HepG2 (cell line): Measurements from ENCODE around the gene EGFLAM. TPM values are rescaled to one million over a fixed set of nuclear protein-coding genes. Genes with fewer than 3 reads are reported as not detected.

ENCODE experiments used
- ATAC-seq: fragments of 200-7000 bp; cut with Tn5 transposase; 3 replicates; pipeline ENCODE4 v1.9.1; 2020; ENCODE audit warnings: mild to moderate bottlenecking, moderate library complexity
- BruUV-seq: library from RNA; stranded (reverse); fragments of 400-500 nt; replicated peaks from 2 replicates; lab custom pipeline; 2021; lab: Mats Ljungman, UMichigan
- CTCF ChIA-PET: fragments of 300-600 bp; formaldehyde crosslinking; extraction: SDS; loops from one replicate; lab custom pipeline; 2021; ENCODE audit warnings: low total read pairs, inconsistent platforms, low intra/inter-chr PET ratio; lab: Yijun Ruan, JAX
- POLR2A ChIA-PET: fragments of 350-600 bp; sonication (Branson Sonifier 250); formaldehyde crosslinking; loops from one replicate; lab custom pipeline; 2020; ENCODE audit warnings: antibody characterized with exemption, inconsistent platforms; lab: Yijun Ruan, JAX
- DNase-seq: peaks from one replicate; pipeline ENCODE4 v3.0.0-alpha.2; 2015; ENCODE audit warnings: low spot score
- FAIRE-seq: peaks from 3 replicates; lab custom pipeline; 2011; peaks lifted over from hg19 to GRCh38; lab: Jason Lieb, UNC
- H2AFZ ChIP-seq: one replicate; pipeline ENCODE4 v1.6.1; 2011; ENCODE audit warnings: low read length, inconsistent platforms
- H3K27ac ChIP-seq: fragments of 300-600 bp; 3 replicates; pipeline ENCODE4 v1.8.0; 2011; ENCODE audit warnings: mixed run types, mild to moderate bottlenecking, mixed read lengths, low read length, inconsistent platforms; ENCODE audit not compliant: insufficient read depth; ENCODE audit errors: extremely low read length
- H3K27me3 ChIP-seq, 2 experiments: fragments of 200-600 bp in 1 of 2; 2 replicates in 1 of 2; 3 replicates in 1 of 2; pipeline versions ENCODE4 v1.6.0 to v1.8.0; 2011; ENCODE audit warnings: low read length in 2 of 2, mild to moderate bottlenecking in 2 of 2, moderate library complexity in 2 of 2, inconsistent platforms in 1 of 2; ENCODE audit not compliant: insufficient read depth in 2 of 2, control insufficient read depth in 1 of 2
- H3K36me3 ChIP-seq, 2 experiments: fragments of 200-600 bp in 1 of 2; replicated peaks in 1 of 2; 2 replicates in 1 of 2; 3 replicates in 1 of 2; pipeline versions ENCODE4 v1.5.1 to v1.8.0; 2011; ENCODE audit warnings: low read length in 2 of 2, inconsistent platforms in 1 of 2; ENCODE audit not compliant: insufficient read depth in 2 of 2, control insufficient read depth in 1 of 2
- H3K4me1 ChIP-seq: 2 replicates; pipeline ENCODE4 v1.5.1; 2012; ENCODE audit warnings: low read length, inconsistent platforms; ENCODE audit not compliant: insufficient read depth
- H3K4me2 ChIP-seq: 2 replicates; pipeline ENCODE4 v1.6.0; 2011; ENCODE audit warnings: low read depth, low read length, inconsistent platforms
- H3K4me3 ChIP-seq, 3 experiments: fragments of 200-600 bp in 1 of 3; sonication (generic), shearing (Covaris generic) in 1 of 3; replicated peaks in 1 of 3; 2 replicates each; pipeline ENCODE4 v1.5.1; 2011 to 2016; ENCODE audit warnings: low read length in 3 of 3, inconsistent platforms in 2 of 3, low read depth in 2 of 3, mild to moderate bottlenecking in 2 of 3, control low read depth in 1 of 3, mixed read lengths in 1 of 3; ENCODE audit not compliant: insufficient read depth in 1 of 3
- H3K79me2 ChIP-seq: one replicate; pipeline ENCODE4 v1.6.1; 2011; ENCODE audit warnings: low read length, inconsistent platforms; ENCODE audit not compliant: insufficient read depth
- H3K9ac ChIP-seq: 2 replicates; pipeline ENCODE4 v1.6.0; 2011; ENCODE audit warnings: mild to moderate bottlenecking, low read depth, low read length, inconsistent platforms; ENCODE audit not compliant: insufficient read depth
- H3K9me3 ChIP-seq: 2 replicates; pipeline ENCODE4 v1.5.1; 2012; ENCODE audit warnings: mild to moderate bottlenecking, low read length
- H4K20me1 ChIP-seq: 2 replicates; pipeline ENCODE4 v1.6.0; 2011; ENCODE audit warnings: inconsistent platforms, mild to moderate bottlenecking, low read length, moderate library complexity; ENCODE audit not compliant: insufficient read depth
- AGO1 ChIP-seq: fragments of 200-400 bp; formaldehyde crosslinking; IDR thresholded peaks from 2 replicates; pipeline ENCODE4 v1.6.1; 2017; ENCODE audit warnings: mild to moderate bottlenecking, low read depth, low read length, moderate library complexity; ENCODE audit not compliant: poor library complexity, severe bottlenecking
- AHDC1 ChIP-seq: sonication (generic); formaldehyde crosslinking; IDR thresholded peaks from 2 replicates; pipeline ENCODE4 v1.5.1; 2020; ENCODE audit warnings: mild to moderate bottlenecking, missing genetic modification reagents, borderline replicate concordance
- ATF1 ChIP-seq: IDR thresholded peaks from 2 replicates; pipeline ENCODE4 v1.6.1; 2016; ENCODE audit warnings: mild to moderate bottlenecking, control low read depth
- HNRNPH1 ChIP-seq: fragments of 200-400 bp; formaldehyde crosslinking; optimal IDR thresholded peaks from 2 replicates; pipeline ENCODE3; 2017; ENCODE audit warnings: mild to moderate bottlenecking, low read depth, low read length
- IKZF5 ChIP-seq: IDR thresholded peaks from 2 replicates; pipeline ENCODE4 v1.6.1; 2018; ENCODE audit warnings: missing genetic modification reagents, mild to moderate bottlenecking, missing compliant biosample characterization
- MLX ChIP-seq: IDR thresholded peaks from 2 replicates; pipeline ENCODE4 v1.6.1; 2016
- PBX2 ChIP-seq: IDR thresholded peaks from 2 replicates; pipeline ENCODE4 v1.6.1; 2016; ENCODE audit warnings: control low read depth
- RXRB ChIP-seq: IDR thresholded peaks from 2 replicates; pipeline ENCODE4 v1.6.1; 2016; ENCODE audit warnings: borderline replicate concordance, missing genetic modification reagents, missing compliant biosample characterization
- SETDB1 ChIP-seq: sonication (generic); formaldehyde crosslinking; IDR thresholded peaks from 2 replicates; pipeline ENCODE4 v1.5.1; 2020; ENCODE audit warnings: missing genetic modification reagents, mild to moderate bottlenecking, borderline replicate concordance
- STAT5B ChIP-seq: sonication (generic); formaldehyde crosslinking; IDR thresholded peaks from 2 replicates; pipeline ENCODE4 v1.4.0; 2020; ENCODE audit warnings: missing genetic modification reagents
- TBX3 ChIP-seq: fragments of 450-650 bp; IDR thresholded peaks from 2 replicates; pipeline ENCODE4 v1.6.1; 2017; ENCODE audit warnings: antibody characterized with exemption, mild to moderate bottlenecking, inconsistent platforms, borderline replicate concordance
- ZNF20 ChIP-seq: sonication (generic); formaldehyde crosslinking; IDR thresholded peaks from 2 replicates; pipeline ENCODE4 v1.4.0; 2020; ENCODE audit warnings: mild to moderate bottlenecking, moderate library complexity, missing genetic modification reagents
- ZNF510 ChIP-seq: sonication (generic); formaldehyde crosslinking; IDR thresholded peaks from 2 replicates; pipeline ENCODE4 v1.4.0; 2020; ENCODE audit warnings: low read depth, mild to moderate bottlenecking, missing genetic modification reagents
- ZNF549 ChIP-seq: sonication (generic); formaldehyde crosslinking; IDR thresholded peaks from 2 replicates; pipeline ENCODE4 v1.5.0; 2020; ENCODE audit warnings: missing genetic modification reagents
- WGBS: methylation state at CpG from one replicate; pipeline ENCODE4 v1.1.6; 2017; ENCODE audit warnings: low lambda C conversion rate; 5-methylcytosine and 5-hydroxymethylcytosine counted together
- in situ Hi-C: cut with HindIII; loops from 2 replicates; pipeline ENCODE4 v1.10.0; 2017; ENCODE audit warnings: low pct_unique_long_range_greater_than_20kb; ENCODE audit not compliant: extremely low pct_ligation_motif_present
- intact Hi-C: fragments of 100-400 bp; cut with micrococcal nuclease; formaldehyde crosslinking; loops from one replicate; pipeline ENCODE4 v1.10.0; 2022; ENCODE audit not compliant: unreplicated experiment
- polyA plus RNA-seq, 8 experiments: library from polyadenylated mRNA; depleted of rRNA in 3 of 8; stranded (reverse) in 7 of 8; unstranded in 1 of 8; fragments of >200 nt; fragmentation: Illumina TruSeq in 4 of 8; extraction: Trizol in 4 of 8; gene quantifications; 2 replicates each; pipeline versions ENCODE4 v1.2.1 to v1.2.3, GENCODE V29; 2011 to 2016; ENCODE audit warnings: low read depth in 4 of 8, missing spikeins in 1 of 8, mixed read lengths in 1 of 8; ENCODE audit not compliant: insufficient read depth in 1 of 8
- total RNA-seq, 5 experiments: library from RNA; depleted of rRNA; stranded (reverse); fragments of >200 nt; fragmentation: Illumina TruSeq; extraction: Trizol; gene quantifications; 2 replicates each; pipeline ENCODE4 v1.2.3, GENCODE V29; 2016; ENCODE audit warnings: low read depth in 1 of 5

The EGFLAM gene
- total and polyA plus RNA-seq, 2 of the 13 experiments (the other 11 are each of a cell fraction or from before 2014, with no cell fraction given) = not detected

- DNase-seq (no peak), ATAC-seq (no peak), FAIRE-seq (no peak)
- Histone ChIP-seq H3K4me2 (no peak overlapping the region), H4K20me1 (no peaks in the 10 kb centered on the region), H3K79me2 (no peaks in the 10 kb centered on the region), H3K27me3 (peaks cover 0 to 10% of the 10 kb centered on the region in 2 experiments; a peak in 2 of 5 replicates), H3K9me3 (no peaks in the 10 kb centered on the region), H2AFZ (no peak overlapping the region), H3K27ac (no peak overlapping the region), H3K36me3 (no peaks in the 10 kb centered on the region), H3K9ac (no peak overlapping the region), H3K4me1 (no peaks in the 10 kb centered on the region), H3K4me3 (no peak overlapping the region)
- POLR2A ChIA-PET = no interaction called here
- in situ Hi-C loops (no loop called here), intact Hi-C loops (no loop called here)
- CTCF ChIA-PET = no interaction called here
- 18% methylated on average over 6 of the region's 6 CpGs for WGBS
- no TSS peak for BruUV-seq
- TF ChIP-seq AHDC1 (CRISPR knock-in tag) = no peak
- TF ChIP-seq STAT5B = no peak
- TF ChIP-seq RXRB (CRISPR knock-in tag) = no peak
- TF ChIP-seq IKZF5 (CRISPR knock-in tag) = no peak
- no peak for TF ChIP-seq ZNF510 (CRISPR knock-in tag)
- TF ChIP-seq MLX (CRISPR knock-in tag) = no peak
- TF ChIP-seq ZNF20 (CRISPR knock-in tag) = no peak
- no peak for TF ChIP-seq ZNF549 (CRISPR knock-in tag)
- TF ChIP-seq TBX3 = no peak
- no peak for TF ChIP-seq AGO1
- TF ChIP-seq SETDB1 (CRISPR knock-in tag) = no peak
- TF ChIP-seq HNRNPH1 = no peak
- TF ChIP-seq PBX2 (CRISPR knock-in tag) = no peak
- TF ChIP-seq ATF1 (CRISPR knock-in tag) = no peak
Measured at GRCh38 chr5:38396766-38397165, 138.4 kb downstream of the EGFLAM start.
